IPS DF 19.7 (cell line): ENCODE data around the gene TREH.
A peak's percentile ranks its signal among the peaks of the same experiment; 100 is the strongest.

Source experiments
- DNase-seq: peaks from one replicate; pipeline ENCODE4 v3.0.0-alpha.2; 2013; ENCODE audit warnings: low read depth, low spot score

Gene TREH

GRCh38 chr11:118666371-118666770, 13.1 kb downstream of the TREH start:
- no peak for DNase-seq

GRCh38 chr11:118663902-118664301, 15.5 kb downstream of the TREH start:
- no peak for DNase-seq

DNA sequence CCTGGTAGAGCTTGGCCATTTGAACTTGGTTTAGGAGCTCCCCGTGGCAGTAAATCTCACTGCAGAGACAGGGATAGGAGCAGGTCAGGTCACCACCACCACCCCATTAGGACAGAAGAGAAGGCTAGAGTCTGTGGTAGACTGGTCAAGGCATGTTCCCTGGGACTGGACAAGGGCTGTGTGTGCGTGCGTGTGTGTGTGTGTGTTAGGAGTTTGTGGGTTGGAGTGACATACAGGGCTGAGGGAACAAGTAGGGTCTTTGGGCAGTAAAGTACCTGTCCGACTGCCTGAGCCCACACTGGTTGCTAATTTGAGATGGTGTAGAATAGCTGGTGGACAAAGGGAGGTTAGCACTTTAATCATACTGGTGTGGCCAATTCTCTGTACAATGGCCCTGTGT, 16.1 kb downstream of the TREH start:
- DNase-seq: no peak

DNA sequence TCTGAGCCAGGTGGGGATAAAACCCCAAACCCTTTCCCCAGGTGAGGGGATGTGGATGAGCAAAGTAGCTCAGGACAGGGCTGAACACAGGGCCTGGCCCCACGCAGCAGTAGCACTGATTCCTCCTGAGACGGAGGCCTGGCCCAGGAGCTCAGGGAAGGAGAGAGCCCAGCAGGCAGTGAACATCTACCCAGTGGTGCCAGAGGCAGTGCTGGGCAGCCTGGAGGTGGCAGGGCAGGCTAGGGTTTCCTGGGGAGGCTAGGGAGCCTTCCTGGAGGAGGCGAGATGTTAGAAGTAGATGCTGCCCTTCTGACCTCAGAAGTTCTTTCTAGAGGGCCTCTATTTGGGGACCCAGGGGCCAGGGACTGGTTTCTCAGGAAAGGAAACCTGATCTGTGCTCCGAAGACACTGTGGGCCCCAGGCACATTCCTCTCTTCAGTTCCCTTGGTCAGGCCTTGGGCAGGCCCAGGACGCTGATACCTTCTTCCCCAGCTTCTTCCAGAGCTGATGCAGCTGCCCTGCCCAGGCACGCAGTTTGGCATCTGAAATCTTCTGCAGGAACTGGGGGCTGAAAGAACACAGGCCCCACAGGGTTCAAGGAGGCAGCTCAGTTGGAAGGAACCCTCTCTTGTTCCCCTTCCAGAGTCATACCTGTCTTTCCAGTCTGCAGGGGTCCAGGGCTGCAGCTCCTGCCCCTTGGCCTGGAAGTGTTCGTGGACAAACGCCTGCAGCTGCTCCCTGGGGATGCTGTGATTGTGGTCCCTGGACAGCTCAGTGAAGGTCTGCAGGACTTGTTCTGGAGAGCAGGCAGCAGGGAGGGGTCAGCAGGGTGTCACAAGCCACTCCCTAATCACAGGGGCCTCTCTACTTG, 16.8 kb downstream of the TREH start:
- DNase-seq: no peak

DNA sequence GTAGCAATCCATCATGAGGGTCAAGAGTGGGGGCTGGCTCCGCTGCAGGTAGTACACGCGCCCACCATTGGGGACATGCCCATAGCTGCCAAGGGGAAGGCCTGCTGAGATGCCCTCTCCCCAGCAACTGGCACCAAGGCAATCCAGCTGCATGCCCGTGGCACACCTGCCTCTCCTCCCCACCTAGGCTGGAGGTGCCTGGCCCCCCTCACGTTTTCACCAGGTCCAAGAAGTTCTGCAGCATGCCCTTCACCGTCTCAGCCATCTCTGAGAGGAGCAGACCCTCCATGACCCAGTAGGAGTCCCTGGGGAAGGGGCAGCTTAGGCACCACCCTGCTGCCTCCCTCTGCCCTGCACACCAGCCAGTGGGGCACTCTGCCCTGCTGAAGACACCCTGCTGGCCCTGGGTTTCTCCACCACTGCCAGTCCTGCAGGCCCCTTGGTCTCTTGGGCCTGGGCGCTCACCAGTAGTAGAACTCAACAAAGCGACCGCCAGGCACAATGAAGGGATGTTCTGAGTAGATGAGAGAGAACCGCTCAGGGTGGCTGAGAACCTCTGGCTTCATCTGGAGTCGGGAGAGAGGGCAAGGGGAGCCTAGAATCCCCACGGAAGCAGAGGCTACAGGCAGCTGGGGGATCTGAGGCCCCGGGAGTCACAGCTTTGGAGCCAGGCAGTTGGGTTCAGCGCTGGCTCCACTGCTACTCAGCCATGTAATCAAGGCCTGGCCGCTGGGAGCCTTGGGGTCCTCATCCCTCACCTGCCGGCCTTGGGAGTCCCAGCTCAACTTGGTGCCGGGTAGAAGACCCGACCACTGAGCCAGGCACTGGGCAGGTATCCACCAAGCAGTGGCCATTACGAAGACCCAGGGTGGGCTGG, 17.8 kb downstream of the TREH start:
- DNase-seq: no peak

- DNase-seq: no peak
These were observed 18.6 kb downstream of the TREH start for GRCh38 chr11:118660681-118661424.

DNA sequence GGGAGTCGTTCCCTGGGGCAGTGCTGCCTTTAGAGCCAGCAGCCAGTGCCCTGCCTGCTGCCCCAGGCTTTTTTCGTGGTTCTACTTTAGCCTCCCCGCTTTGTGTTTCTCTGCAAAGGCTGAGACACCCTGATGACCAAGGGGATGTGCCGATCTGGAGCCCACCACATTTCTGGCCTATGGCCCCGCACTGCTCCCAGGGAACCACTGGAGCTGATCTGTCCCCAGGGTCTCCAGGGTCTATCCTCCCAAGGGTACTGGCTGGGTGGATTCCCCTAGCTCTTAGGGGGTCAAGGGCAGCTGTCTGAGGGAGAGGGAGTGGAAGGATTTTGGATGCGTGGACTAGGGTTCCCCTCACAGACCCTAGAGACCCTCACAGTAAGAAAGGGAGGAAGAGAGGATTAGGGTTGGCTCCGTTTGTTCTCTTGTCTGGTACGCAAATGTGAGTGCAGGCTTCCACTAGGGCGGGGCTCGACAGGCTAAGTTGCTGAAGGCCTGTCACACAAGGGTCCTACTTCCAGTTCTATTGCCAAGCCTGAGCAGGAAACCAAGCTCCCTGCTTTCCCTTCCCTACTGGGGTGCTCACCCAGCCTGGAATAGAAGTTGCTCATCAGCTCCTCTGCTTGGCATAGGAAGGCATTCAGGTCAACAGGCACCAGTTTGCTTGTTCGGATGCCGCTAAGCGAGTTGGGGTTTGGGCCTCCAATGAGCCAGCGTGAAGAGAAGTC, 19.3 kb downstream of the TREH start:
- DNase-seq: no peak

- peak; percentile 48 for DNase-seq
These were observed 20.0 kb downstream of the TREH start for GRCh38 chr11:118659314-118659952.

GRCh38 chr11:118658429-118659313, 20.8 kb downstream of the TREH start:
- DNase-seq: no peak

GRCh38 chr11:118657709-118658428, 21.6 kb downstream of the TREH start:
- DNase-seq: no peak

- DNase-seq: no peak
These were observed 22.2 kb downstream of the TREH start for GRCh38 chr11:118657238-118657637.

GRCh38 chr11:118656563-118657165, 22.8 kb downstream of the TREH start:
- DNase-seq: no peak

DNA sequence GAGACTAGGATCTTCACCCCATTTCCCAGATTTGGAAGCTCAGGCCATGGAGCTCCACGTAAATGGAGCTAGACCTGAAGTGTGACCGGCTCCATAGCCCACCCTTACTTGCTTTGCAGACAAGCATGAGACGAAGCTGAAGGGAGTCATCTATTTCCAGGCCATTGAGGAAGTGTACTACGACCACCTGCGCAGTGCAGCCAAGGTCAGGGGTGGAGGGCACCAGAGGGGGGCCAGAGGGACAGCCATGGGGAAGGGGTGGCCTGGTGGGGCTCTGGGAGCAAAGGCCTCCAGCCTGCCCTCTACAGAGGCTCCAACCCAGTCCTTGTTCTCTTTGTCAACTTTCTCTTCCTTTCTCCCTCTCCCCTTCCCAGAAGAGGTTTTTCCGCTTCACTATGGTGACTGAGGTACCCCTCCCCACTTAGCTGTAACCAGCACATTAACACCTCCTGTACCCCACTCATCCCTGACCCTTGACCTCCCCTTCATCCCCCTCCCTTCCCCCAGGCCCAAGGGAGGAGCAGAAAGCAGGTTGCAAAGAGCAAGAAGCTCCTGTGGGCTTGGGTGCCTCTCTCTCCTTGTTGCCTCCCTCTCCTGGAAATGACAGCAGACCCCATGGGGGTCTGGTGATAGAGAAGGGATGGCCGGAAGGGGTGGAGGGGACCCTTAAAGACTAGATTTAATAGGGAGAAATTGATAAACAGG, 23.8 kb downstream of the TREH start:
- no peak for DNase-seq

DNA sequence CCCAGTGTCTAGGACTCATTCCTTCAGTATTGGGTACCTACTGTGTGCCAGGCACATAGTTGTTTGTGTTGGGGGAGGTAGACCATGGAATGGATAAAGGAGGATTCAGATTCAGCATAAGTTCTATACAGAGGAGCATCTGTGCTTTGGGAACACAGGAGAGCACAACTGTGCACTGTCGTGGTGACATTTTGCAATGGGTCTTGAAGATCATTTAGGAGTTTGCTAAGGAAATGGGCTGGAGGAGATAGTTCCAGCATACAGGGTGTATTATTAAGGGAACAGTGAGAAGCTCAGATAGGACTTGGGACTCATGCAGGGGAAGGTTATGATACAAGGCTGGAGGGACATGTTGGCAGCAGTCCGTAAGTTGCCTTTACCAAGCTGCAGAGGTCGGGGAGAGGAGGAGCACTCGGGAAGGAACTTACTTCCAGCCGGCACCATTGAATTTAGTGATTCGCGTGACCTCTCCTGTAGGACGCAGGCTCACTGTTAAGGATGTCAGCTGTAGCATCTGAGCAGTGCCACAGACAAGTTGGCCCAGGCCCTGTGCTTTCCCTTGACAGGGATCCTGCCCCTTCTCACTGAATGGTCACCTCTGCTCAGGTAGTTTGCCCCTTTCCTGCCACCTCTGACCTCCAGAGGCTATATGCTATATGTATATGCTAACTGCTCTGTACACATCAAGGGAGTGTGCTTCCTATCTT, 25.6 kb downstream of the TREH start:
- no peak for DNase-seq

- DNase-seq: no peak
These were observed 26.7 kb downstream of the TREH start for GRCh38 chr11:118652681-118653181.

GRCh38 chr11:118651820-118652219, 27.6 kb downstream of the TREH start:
- DNase-seq: no peak

DNA sequence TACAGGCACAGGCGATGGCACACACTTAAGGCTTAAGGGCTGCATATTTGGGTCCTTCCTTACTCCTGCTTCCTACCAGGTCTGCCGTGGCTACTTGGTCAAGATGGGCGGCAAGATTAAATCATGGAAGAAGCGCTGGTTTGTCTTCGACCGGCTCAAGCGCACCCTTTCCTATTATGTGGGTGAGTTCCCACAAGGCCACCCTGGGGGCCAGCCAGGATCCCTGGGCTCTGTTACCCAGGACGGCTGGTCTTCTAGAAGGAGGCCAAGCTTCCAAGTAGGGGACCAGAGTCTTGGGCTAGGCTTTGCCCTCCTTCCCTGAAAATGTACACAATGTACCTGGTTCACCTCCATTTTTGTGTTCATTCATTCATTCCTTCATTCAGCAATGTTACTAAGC, 29.1 kb downstream of the TREH start:
- no peak for DNase-seq
